Measurements from ENCODE around the gene DPP6.

- TF ChIP-seq POLR2AphosphoS5 (IDR thresholded peaks at IDR 0.05; ENCODE audit: low read depth, low read length) (no peak), TAF1 (IDR thresholded peaks at IDR 0.05; ENCODE audit: low read depth, low read length) (no peak), POLR2A (IDR thresholded peaks at IDR 0.05; ENCODE audit: low read depth, low read length) (no peak), SPI1 (IDR thresholded peaks at IDR 0.05; ENCODE audit: low read depth, low read length) (no peak), PAX5 (IDR thresholded peaks at IDR 0.05; ENCODE audit: insufficient read depth, low read length, severe bottlenecking) (no peak)
Measured at GRCh38 chr7:154914996-154915380, 862.8 kb downstream of the DPP6 start.
